Lung (tissue), 12 donors: Measurements from ENCODE around the gene RAB3C. TPM values are rescaled to one million over a fixed set of nuclear protein-coding genes. Genes with fewer than 3 reads are reported as not detected.

ENCODE experiments used
- ATAC-seq: fragments of 200-7000 bp; cut with Tn5 transposase; one replicate; pipeline ENCODE4 v1.9.1; 2020; ENCODE audit warnings: moderate number of reproducible peaks; ENCODE audit not compliant: insufficient read depth, low FRiP score
- DNase-seq, 3 donors: peaks; one replicate each; pipeline ENCODE4 v3.0.0-alpha.2; 2013 to 2017
- H3K27ac ChIP-seq, 2 donors: one replicate each; pipeline ENCODE4 v1.5.1; 2013; ENCODE audit warnings: mild to moderate bottlenecking in 2 of 2, moderate library complexity in 2 of 2, control low read depth in 1 of 2, inconsistent platforms in 1 of 2, low read depth in 1 of 2, low read length in 1 of 2
- H3K27me3 ChIP-seq, 3 donors: one replicate each; pipeline ENCODE4 v1.5.1; 2013; ENCODE audit warnings: low read length in 2 of 3; ENCODE audit not compliant: control insufficient read depth in 3 of 3, insufficient read depth in 3 of 3
- H3K36me3 ChIP-seq, 4 donors: one replicate each; pipeline ENCODE4 v1.5.1; 2013; ENCODE audit warnings: low read length in 4 of 4, mild to moderate bottlenecking in 1 of 4, moderate library complexity in 1 of 4; ENCODE audit not compliant: control insufficient read depth in 4 of 4, insufficient read depth in 4 of 4
- H3K4me1 ChIP-seq, 5 donors: one replicate each; pipeline ENCODE4 v1.5.1; 2013; ENCODE audit warnings: low read length in 5 of 5, mild to moderate bottlenecking in 2 of 5, moderate library complexity in 1 of 5; ENCODE audit not compliant: control insufficient read depth in 5 of 5, insufficient read depth in 5 of 5
- H3K4me3 ChIP-seq: one replicate; pipeline ENCODE4 v1.5.1; 2013; ENCODE audit warnings: mild to moderate bottlenecking, control low read depth, moderate library complexity
- H3K9ac ChIP-seq, 2 donors: one replicate each; pipeline ENCODE4 v1.5.1; 2013; ENCODE audit warnings: low read length in 2 of 2, control low read depth in 1 of 2; ENCODE audit not compliant: insufficient read depth in 1 of 2
- H3K9me3 ChIP-seq, 4 donors: one replicate each; pipeline ENCODE4 v1.5.1; 2013; ENCODE audit warnings: low read length in 3 of 4, mild to moderate bottlenecking in 1 of 4, moderate library complexity in 1 of 4; ENCODE audit not compliant: control insufficient read depth in 4 of 4, insufficient read depth in 3 of 4
- CTCF ChIP-seq: IDR thresholded peaks from 2 replicates; pipeline ENCODE4 v1.5.1; 2012; ENCODE audit warnings: mild to moderate bottlenecking; ENCODE audit errors: control extremely low read depth, extremely low read depth
- WGBS, 2 donors: extraction: QIAGEN DNeasy Blood & Tissue Kit; methylation state at CpG; one replicate each; pipeline ENCODE4 v1.1.7; 2013; 5-methylcytosine and 5-hydroxymethylcytosine counted together
- polyA plus RNA-seq, 2 donors: library from polyadenylated mRNA; stranded (reverse); fragments of 200-250 nt; gene quantifications; one replicate each; pipeline ENCODE4 v1.2.1, GENCODE V29; 2013
- total RNA-seq, 2 donors: library from RNA; depleted of rRNA in 1 of 2; stranded (reverse); fragments of >200 nt in 1 of 2; gene quantifications; one replicate each; pipeline ENCODE4 v1.2.1, GENCODE V29; 2014 to 2021
- donor health status: control.
- donor health status: control.
- donor health status: Bipolar disorder and iron deficiency.
- donor health status: healthy.
- donor health status: DM: yes; HTN: yes; CAD: no.

RAB3C gene
- total and polyA plus RNA-seq, 4 donors = 0.35 to 1.1 (median 0.86) TPM

DNA sequence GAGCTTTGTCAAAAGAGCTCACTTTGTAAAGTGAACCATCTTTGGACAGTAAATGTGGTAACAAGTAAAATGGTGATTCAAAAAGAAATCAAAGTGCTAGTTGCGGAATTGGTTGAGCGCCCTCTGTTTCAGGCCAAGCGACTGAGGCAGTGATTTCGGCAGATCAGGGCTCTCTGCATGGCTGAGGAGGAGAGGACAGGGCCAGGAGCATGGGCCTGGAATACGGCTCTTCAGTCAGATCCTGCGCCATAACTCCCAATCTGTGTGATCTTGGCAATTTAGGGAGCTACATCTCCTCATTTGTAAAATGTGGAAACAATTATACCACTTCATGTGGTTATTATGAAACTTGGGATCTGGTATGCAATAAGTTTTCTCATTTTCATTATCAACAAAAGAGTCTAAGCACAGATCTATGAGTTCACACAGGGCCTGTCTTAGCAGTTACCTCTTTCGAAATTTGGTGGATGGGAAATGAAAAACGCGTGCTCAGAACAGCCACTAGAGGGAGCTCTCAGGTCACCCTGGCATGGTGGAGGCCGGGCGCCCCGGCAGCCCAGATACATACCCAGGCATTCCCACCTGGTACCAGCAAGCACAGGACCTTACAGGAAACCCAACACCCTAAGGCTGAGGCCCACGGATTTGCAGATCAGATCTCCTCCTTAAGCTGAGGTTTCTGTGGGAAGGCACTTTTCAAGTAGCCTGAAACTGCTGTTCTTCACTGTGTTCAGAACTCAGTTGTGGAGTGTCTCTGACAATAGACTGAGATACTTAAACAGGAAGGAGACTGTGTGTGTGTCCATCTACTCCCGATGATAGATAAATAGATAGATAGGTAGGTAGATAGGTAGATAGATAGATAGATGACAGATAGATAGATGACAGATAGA, 303.7 kb downstream of the RAB3C start:
- WGBS, 2 donors = 40 to 43% methylated on average over 14 of the region's 14 CpGs
- Histone ChIP-seq H3K27ac (peak overlapping the region in 1 of 2 donors; percentile 47), H3K9ac (no peak overlapping the region), H3K9me3 (no peaks in the 10 kb centered on the region), H3K4me3 (no peak overlapping the region), H3K27me3 (no peaks in the 10 kb centered on the region), H3K4me1 (peaks cover 0 to 17% (median 4%) of the 10 kb centered on the region in 5 donors), H3K36me3 (no peaks in the 10 kb centered on the region)
- TF ChIP-seq CTCF = peak; percentile 63
- ATAC-seq = peak; percentile 71
- DNase-seq = peak; percentile 59 to 69 (median 61)

DNA sequence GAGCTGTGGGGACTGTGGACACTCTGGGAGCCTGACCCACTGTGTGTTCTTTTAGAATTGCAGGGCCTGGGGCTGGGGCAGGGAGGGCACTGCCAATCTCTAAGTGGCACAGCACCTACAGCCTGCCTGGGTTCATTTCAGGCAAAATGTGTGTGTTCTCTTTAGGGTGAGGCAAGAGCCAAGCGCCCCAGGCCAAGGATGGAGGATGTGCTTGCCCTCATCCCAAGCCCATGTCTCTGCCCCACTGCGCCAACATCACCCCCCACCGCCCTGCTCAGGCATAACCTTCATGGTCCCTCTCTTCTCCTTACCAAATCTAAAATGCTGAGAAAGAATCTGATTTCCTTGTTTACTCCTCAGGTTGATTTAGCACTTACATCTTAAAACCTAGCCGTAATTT, 304.4 kb downstream of the RAB3C start:
- Histone ChIP-seq H3K4me3 (no peak overlapping the region), H3K27me3 (no peaks in the 10 kb centered on the region), H3K9me3 (no peaks in the 10 kb centered on the region), H3K9ac (no peak overlapping the region), H3K36me3 (no peaks in the 10 kb centered on the region), H3K4me1 (peaks cover 0 to 18% (median 4%) of the 10 kb centered on the region in 5 donors), H3K27ac (peak overlapping the region in 1 of 2 donors; percentile 83)
- DNase-seq (no peak), ATAC-seq (no peak)
- no peak for TF ChIP-seq CTCF
- 89 to 90% methylated on average over 4 of the region's 4 CpGs for WGBS, 2 donors

- Histone ChIP-seq H3K4me3 (no peak overlapping the region), H3K27me3 (no peaks in the 10 kb centered on the region), H3K9ac (no peak overlapping the region), H3K27ac (peak overlapping the region in 1 of 2 donors; percentile 83), H3K9me3 (no peaks in the 10 kb centered on the region), H3K4me1 (peaks cover 0 to 18% (median 4%) of the 10 kb centered on the region in 5 donors), H3K36me3 (no peaks in the 10 kb centered on the region)
- no peak for TF ChIP-seq CTCF
- WGBS, 2 donors = 58 to 70% methylated on average over 7 of the region's 7 CpGs
- peak; percentile 6 for ATAC-seq
- peak; percentile 32 to 79 (median 53) for DNase-seq
These were observed 305.0 kb downstream of the RAB3C start for GRCh38 chr5:58887721-58888409.
